GM13977 (cell line): Measurements from ENCODE around the gene ZNF414.
"Not testable (repeated sequence)": the region's sequence is repeated elsewhere in the genome, so short reads cannot be mapped to it uniquely, and the experiment has no call there.

ENCODE experiments used
- DNase-seq: peaks from one replicate; pipeline ENCODE4 v3.0.0; 2012; ENCODE audit warnings: low spot score
- CTCF ChIP-seq: IDR thresholded peaks from 2 replicates; pipeline ENCODE4 v1.5.1; 2012; ENCODE audit warnings: mild to moderate bottlenecking, control low read depth; ENCODE audit not compliant: insufficient read depth; ENCODE audit errors: extremely low read depth, missing control alignments
- in situ Hi-C: fragments of 300-500 bp; cut with MboI; formaldehyde crosslinking; loops from one replicate; pipeline ENCODE4 v1.12.0; 2022; ENCODE audit warnings: low sequenced_read_pairs, low pct_unique_long_range_greater_than_20kb, mixed read lengths, inconsistent platforms; ENCODE audit not compliant: unreplicated experiment

The ZNF414 gene

GRCh38 chr19:8519388-8519787, 5.4 kb upstream of the ZNF414 start:
- in situ Hi-C loops: no loop called here
- DNase-seq: no peak
- no peak for TF ChIP-seq CTCF

- no peak for TF ChIP-seq CTCF
- DNase-seq: no peak
- in situ Hi-C loops: no loop called here
Observed at GRCh38 chr19:8518536-8518935, 4.6 kb upstream of the ZNF414 start.

- DNase-seq: no peak
- in situ Hi-C loops: no loop called here
- TF ChIP-seq CTCF: no peak
Observed at GRCh38 chr19:8517551-8518442, 3.8 kb upstream of the ZNF414 start.

- in situ Hi-C loops: no loop called here
- no peak for TF ChIP-seq CTCF
- DNase-seq: no peak
Observed at GRCh38 chr19:8515317-8515716, 1.4 kb upstream of the ZNF414 start.

GRCh38 chr19:8514505-8515009, 590 bp upstream of the ZNF414 start:
- DNase-seq, in situ Hi-C loops: not testable (repeated sequence)

- no peak for DNase-seq
- no peak for TF ChIP-seq CTCF
- in situ Hi-C loops: no loop called here
Observed at GRCh38 chr19:8513036-8513686, 806 bp downstream of the ZNF414 start.
